HCT116 (cell line): Measurements from ENCODE around the gene ALDH2. TPM values are rescaled to one million over a fixed set of nuclear protein-coding genes. Genes with fewer than 3 reads are reported as not detected.
"Not testable (repeated sequence)": the region's sequence is repeated elsewhere in the genome, so short reads cannot be mapped to it uniquely, and the experiment has no call there.

Experiments used
- ATAC-seq: fragments of 200-7000 bp; cut with Tn5 transposase; 2 replicates; pipeline ENCODE4 v1.9.1; 2020; ENCODE audit warnings: mild to moderate bottlenecking, moderate library complexity
- BruUV-seq: library from RNA; stranded (reverse); fragments of 400-500 nt; replicated peaks from 2 replicates; lab custom pipeline; 2021; lab: Mats Ljungman, UMichigan
- CTCF ChIA-PET: fragments of 300-600 bp; sonication (Branson Sonifier 250); formaldehyde crosslinking; loops from one replicate; lab custom pipeline; 2021; ENCODE audit warnings: antibody characterized with exemption; lab: Charles Lee
- POLR2A ChIA-PET: fragments of 300-600, 350-600 bp; sonication (Branson Sonifier 250); formaldehyde crosslinking; loops from one replicate; lab custom pipeline; 2021; ENCODE audit warnings: antibody characterized with exemption; lab: Charles Lee
- RAD21 ChIA-PET, 2 experiments: fragments of 300-600 bp; sonication (Branson Sonifier 250); formaldehyde crosslinking; loops; one replicate each; lab custom pipeline; 2023; ENCODE audit warnings: low total read pairs in 2 of 2; ENCODE audit not compliant: uncharacterized antibody in 2 of 2, unreplicated experiment in 2 of 2, low non-redundant PET in 1 of 2; lab: Charles Lee
- DNase-seq: peaks from one replicate; pipeline ENCODE4 v3.0.0-alpha.2; 2010; ENCODE audit warnings: low read depth, low spot score
- H2AFZ ChIP-seq: fragments of 200-600 bp; shearing (Covaris generic), sonication (generic); 2 replicates; pipeline ENCODE4 v1.6.1; 2017; ENCODE audit warnings: low read depth, mixed run types, mixed read lengths, antibody characterized with exemption, low read length; ENCODE audit not compliant: poor library complexity, severe bottlenecking
- H3K27ac ChIP-seq: 2 replicates; pipeline ENCODE4 v1.5.1; 2012; ENCODE audit warnings: low read depth, low read length
- H3K27me3 ChIP-seq: fragments of 200-600 bp; sonication (generic); 2 replicates; pipeline ENCODE4 v1.6.1; 2016; ENCODE audit warnings: mixed run types, low read length, mixed read lengths; ENCODE audit not compliant: insufficient read depth
- H3K36me3 ChIP-seq, 2 experiments: fragments of 200-500 bp in 1 of 2; fragments of 200-600 bp in 1 of 2; sonication (Bioruptor generic) in 1 of 2; sonication (generic) in 1 of 2; 2 replicates each; pipeline versions ENCODE4 v1.5.1 to v1.6.1; 2014 to 2016; ENCODE audit warnings: low read length in 2 of 2, inconsistent platforms in 1 of 2, mixed read lengths in 1 of 2, mixed run types in 1 of 2; ENCODE audit not compliant: insufficient read depth in 2 of 2, control insufficient read depth in 1 of 2
- H3K4me1 ChIP-seq, 2 experiments: fragments of 200-600 bp in 1 of 2; sonication (generic) in 1 of 2; 2 replicates each; pipeline versions ENCODE4 v1.5.1 to v1.6.1; 2012 to 2017; ENCODE audit warnings: low read length in 2 of 2, inconsistent platforms in 1 of 2, mild to moderate bottlenecking in 1 of 2, mixed read lengths in 1 of 2, mixed run types in 1 of 2, moderate library complexity in 1 of 2; ENCODE audit not compliant: insufficient read depth in 2 of 2, control insufficient read depth in 1 of 2
- H3K4me2 ChIP-seq: fragments of 200-600 bp; sonication (generic); 2 replicates; pipeline ENCODE4 v1.6.1; 2017; ENCODE audit warnings: mixed run types, low read length, mixed read lengths
- H3K4me3 ChIP-seq, 2 experiments: fragments of 200-600 bp in 1 of 2; sonication (generic) in 1 of 2; replicated peaks in 1 of 2; 2 replicates each; pipeline ENCODE4 v1.5.1; 2011 to 2016; ENCODE audit warnings: low read length in 2 of 2, control low read depth in 1 of 2, low read depth in 1 of 2, mild to moderate bottlenecking in 1 of 2, mixed read lengths in 1 of 2, mixed run types in 1 of 2
- H3K79me2 ChIP-seq: fragments of 200-600 bp; sonication (generic); 2 replicates; pipeline ENCODE4 v1.6.1; 2017; ENCODE audit warnings: mild to moderate bottlenecking, mixed run types, low read length, moderate library complexity, mixed read lengths; ENCODE audit not compliant: insufficient read depth
- H3K9ac ChIP-seq: fragments of 200-600 bp; sonication (generic); 2 replicates; pipeline ENCODE4 v1.6.1; 2016; ENCODE audit warnings: low read length, mixed read lengths
- H3K9me2 ChIP-seq: fragments of 200-600 bp; sonication (generic), shearing (Covaris generic); 2 replicates; pipeline ENCODE4 v1.6.1; 2017; ENCODE audit warnings: mixed run types, mild to moderate bottlenecking, moderate library complexity; ENCODE audit not compliant: insufficient read depth
- H3K9me3 ChIP-seq, 2 experiments: fragments of 200-500 bp in 1 of 2; fragments of 200-600 bp in 1 of 2; sonication (Bioruptor generic) in 1 of 2; sonication (generic) in 1 of 2; 2 replicates each; pipeline ENCODE4 v1.6.1; 2014 to 2017; ENCODE audit warnings: low read length in 2 of 2, mixed read lengths in 2 of 2, inconsistent platforms in 1 of 2, low read depth in 1 of 2, mild to moderate bottlenecking in 1 of 2, mixed run types in 1 of 2, moderate library complexity in 1 of 2; ENCODE audit not compliant: control insufficient read depth in 1 of 2, insufficient read depth in 1 of 2
- H4K20me1 ChIP-seq: fragments of 200-600 bp; sonication (generic), shearing (Covaris generic); 2 replicates; pipeline ENCODE4 v1.6.1; 2017; ENCODE audit warnings: mixed run types, mild to moderate bottlenecking, moderate library complexity; ENCODE audit not compliant: insufficient read depth
- CBX3 ChIP-seq: IDR thresholded peaks from 2 replicates; pipeline ENCODE4 v1.6.1; 2012; ENCODE audit warnings: low read depth
- CEBPB ChIP-seq: IDR thresholded peaks from 2 replicates; pipeline ENCODE4 v1.6.1; 2012; ENCODE audit warnings: low read depth
- EGR1 ChIP-seq: IDR thresholded peaks from 2 replicates; pipeline ENCODE4 v1.6.1; 2012; ENCODE audit warnings: low read depth
- EZH2 ChIP-seq: fragments of 200-600 bp; sonication (generic); IDR thresholded peaks from 2 replicates; pipeline ENCODE4 v1.6.1; 2017; ENCODE audit warnings: antibody characterized with exemption, mixed run types
- FOSL1 ChIP-seq: IDR thresholded peaks from 2 replicates; pipeline ENCODE4 v1.6.1; 2012; ENCODE audit warnings: low read depth
- JUND ChIP-seq: IDR thresholded peaks from 2 replicates; pipeline ENCODE4 v1.6.1; 2012
- POLR2AphosphoS5 ChIP-seq: IDR thresholded peaks from 2 replicates; pipeline ENCODE4 v1.6.1; 2011; ENCODE audit warnings: mild to moderate bottlenecking, low read depth, low read length, moderate library complexity
- SIN3A ChIP-seq: IDR thresholded peaks from 2 replicates; pipeline ENCODE4 v1.6.1; 2012; ENCODE audit warnings: low read depth
- SP1 ChIP-seq: IDR thresholded peaks from 2 replicates; pipeline ENCODE4 v1.6.1; 2012; ENCODE audit warnings: low read depth
- SRF ChIP-seq: IDR thresholded peaks from 2 replicates; pipeline ENCODE4 v1.6.1; 2012; ENCODE audit warnings: low read depth
- YY1 ChIP-seq: IDR thresholded peaks from 2 replicates; pipeline ENCODE4 v1.6.1; 2011; ENCODE audit warnings: low read length, low read depth, moderate library complexity, mild to moderate bottlenecking; ENCODE audit not compliant: insufficient replicate concordance; ENCODE audit errors: extremely low read depth
- ZNF274 ChIP-seq: fragments of 200-500 bp; sonication (Bioruptor generic); IDR thresholded peaks from 2 replicates; pipeline ENCODE4 v1.6.1; 2014; ENCODE audit warnings: mild to moderate bottlenecking, low read depth, low read length, inconsistent platforms
- intact Hi-C: fragments of 100-400 bp; cut with micrococcal nuclease; formaldehyde crosslinking; loops from 2 replicates; pipeline ENCODE4 v1.10.0; 2022
- total RNA-seq: library from RNA; stranded (reverse); gene quantifications from one replicate; pipeline ENCODE4 v1.2.1, GENCODE V29; 2021; ENCODE audit not compliant: unreplicated experiment
- TF ChIP-seq, protein P1 (sequence below): IDR thresholded peaks from 2 replicates; pipeline ENCODE4 v1.6.1; 2012
- TF ChIP-seq, protein P2 (sequence below): IDR thresholded peaks from 2 replicates; pipeline ENCODE4 v1.6.1; 2012
- TF ChIP-seq, protein P3 (sequence below): IDR thresholded peaks from 2 replicates; pipeline ENCODE4 v1.6.1; 2012; ENCODE audit warnings: low read depth

ALDH2 gene
- total RNA-seq, 1 experiment from 2014 or later, result 32.9 TPM

DNA sequence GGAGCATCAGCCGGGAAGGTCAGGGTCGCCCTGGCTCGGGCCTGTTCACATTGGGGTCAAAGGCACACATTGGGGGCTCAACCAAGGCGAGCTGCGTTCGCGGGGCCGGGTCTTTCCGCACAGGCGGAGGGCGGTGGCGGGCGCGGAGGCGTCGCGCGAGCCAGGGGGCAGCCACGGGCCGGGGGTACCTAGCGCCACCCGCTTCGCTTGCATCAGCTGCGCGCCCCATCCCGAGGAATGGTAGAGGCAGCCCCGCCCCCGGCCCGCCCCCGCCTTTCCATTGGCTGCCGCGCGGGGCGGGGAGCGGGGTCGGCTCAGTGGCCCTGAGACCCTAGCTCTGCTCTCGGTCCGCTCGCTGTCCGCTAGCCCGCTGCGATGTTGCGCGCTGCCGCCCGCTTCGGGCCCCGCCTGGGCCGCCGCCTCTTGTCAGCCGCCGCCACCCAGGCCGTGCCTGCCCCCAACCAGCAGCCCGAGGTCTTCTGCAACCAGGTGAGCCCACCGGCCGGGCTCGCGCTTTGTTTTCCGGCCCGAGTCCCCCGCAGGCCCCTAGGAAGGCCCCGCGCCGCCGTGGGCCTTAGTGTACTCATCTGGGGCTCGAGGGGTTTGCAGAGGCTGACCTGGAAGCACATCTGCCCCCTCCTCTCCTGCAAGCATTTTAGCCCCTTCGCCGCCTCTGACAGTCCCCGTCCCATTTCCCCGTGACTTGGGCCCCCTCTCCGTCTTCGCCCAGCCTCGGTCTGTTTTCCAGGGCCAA lies at the start of gene ALDH2 (continued):
- TF ChIP-seq CBX3 (no peak), SP1 (peak; percentile 57), EZH2 (no peak), YY1 (peak; percentile 24)
- TF ChIP-seq, protein P1, sequence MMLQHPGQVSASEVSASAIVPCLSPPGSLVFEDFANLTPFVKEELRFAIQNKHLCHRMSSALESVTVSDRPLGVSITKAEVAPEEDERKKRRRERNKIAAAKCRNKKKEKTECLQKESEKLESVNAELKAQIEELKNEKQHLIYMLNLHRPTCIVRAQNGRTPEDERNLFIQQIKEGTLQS, result no peak

DNA sequence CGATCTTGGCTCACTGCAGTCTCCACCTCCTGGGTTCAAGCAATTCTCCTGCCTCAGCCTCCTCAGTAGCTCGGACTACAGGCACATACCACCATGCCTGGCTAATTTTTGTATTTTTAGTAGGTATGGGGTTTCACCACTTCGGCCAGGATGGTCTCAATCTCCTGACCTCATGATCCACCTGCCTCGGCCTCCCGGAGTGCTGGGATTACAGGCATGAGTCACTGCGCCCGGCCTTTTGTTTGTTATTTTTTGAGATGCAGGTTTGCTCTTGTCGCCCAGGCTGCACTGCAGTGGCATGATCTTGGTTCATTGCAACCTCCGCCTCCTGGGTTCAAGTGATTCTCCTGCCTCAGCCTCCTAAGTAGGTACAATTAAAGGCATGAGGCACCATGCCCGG lies 47.4 kb upstream of the ALDH2 start:
- H3K9ac ChIP-seq, H3K4me3 ChIP-seq, H3K9me3 ChIP-seq, H3K27ac ChIP-seq, BruUV-seq, ATAC-seq, H3K79me2 ChIP-seq, H3K4me2 ChIP-seq, intact Hi-C loops, H3K27me3 ChIP-seq, H2AFZ ChIP-seq, DNase-seq, POLR2A ChIA-PET, H3K4me1 ChIP-seq, RAD21 ChIA-PET, CTCF ChIA-PET, H3K9me2 ChIP-seq, H4K20me1 ChIP-seq: not testable (repeated sequence)
- peaks cover 8 to 17% of the 10 kb centered on the region in 2 experiments; a peak in 3 of 4 replicates for H3K36me3 ChIP-seq

DNA sequence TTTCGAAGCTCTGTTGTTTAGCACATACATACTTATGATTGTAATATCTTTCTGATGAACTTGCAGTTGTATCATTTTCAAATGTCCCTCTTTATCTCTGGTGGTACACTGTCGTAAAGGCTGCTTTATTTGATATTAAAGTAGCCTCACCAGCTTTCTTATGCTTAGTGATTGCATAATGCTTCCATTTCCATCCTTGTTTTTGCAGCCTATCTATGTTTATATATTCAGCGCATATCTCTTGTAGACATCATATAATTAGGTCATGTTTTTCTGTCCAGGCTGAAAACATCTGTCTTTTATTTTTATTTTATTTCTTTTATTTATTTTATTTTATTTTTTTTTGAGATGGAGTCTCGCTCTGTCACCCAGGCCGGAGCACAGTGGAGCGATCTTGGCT lies 46.3 kb upstream of the ALDH2 start:
- Histone ChIP-seq H3K4me2 (no peak overlapping the region), H3K9me3 (no peaks in the 10 kb centered on the region), H3K36me3 (peaks cover 8 to 16% of the 10 kb centered on the region in 2 experiments; a peak in 3 of 4 replicates), H3K4me3 (no peak overlapping the region), H3K9me2 (no peaks in the 10 kb centered on the region), H3K79me2 (no peaks in the 10 kb centered on the region), H3K9ac (no peak overlapping the region), H3K27ac (no peak overlapping the region), H2AFZ (no peak overlapping the region), H4K20me1 (no peaks in the 10 kb centered on the region), H3K27me3 (no peaks in the 10 kb centered on the region), H3K4me1 (no peaks in the 10 kb centered on the region)
- no peak for TF ChIP-seq POLR2AphosphoS5
- no peak for TF ChIP-seq CEBPB
- TF ChIP-seq, protein P2, sequence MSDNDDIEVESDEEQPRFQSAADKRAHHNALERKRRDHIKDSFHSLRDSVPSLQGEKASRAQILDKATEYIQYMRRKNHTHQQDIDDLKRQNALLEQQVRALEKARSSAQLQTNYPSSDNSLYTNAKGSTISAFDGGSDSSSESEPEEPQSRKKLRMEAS, result no peak
- TF ChIP-seq, protein P3, sequence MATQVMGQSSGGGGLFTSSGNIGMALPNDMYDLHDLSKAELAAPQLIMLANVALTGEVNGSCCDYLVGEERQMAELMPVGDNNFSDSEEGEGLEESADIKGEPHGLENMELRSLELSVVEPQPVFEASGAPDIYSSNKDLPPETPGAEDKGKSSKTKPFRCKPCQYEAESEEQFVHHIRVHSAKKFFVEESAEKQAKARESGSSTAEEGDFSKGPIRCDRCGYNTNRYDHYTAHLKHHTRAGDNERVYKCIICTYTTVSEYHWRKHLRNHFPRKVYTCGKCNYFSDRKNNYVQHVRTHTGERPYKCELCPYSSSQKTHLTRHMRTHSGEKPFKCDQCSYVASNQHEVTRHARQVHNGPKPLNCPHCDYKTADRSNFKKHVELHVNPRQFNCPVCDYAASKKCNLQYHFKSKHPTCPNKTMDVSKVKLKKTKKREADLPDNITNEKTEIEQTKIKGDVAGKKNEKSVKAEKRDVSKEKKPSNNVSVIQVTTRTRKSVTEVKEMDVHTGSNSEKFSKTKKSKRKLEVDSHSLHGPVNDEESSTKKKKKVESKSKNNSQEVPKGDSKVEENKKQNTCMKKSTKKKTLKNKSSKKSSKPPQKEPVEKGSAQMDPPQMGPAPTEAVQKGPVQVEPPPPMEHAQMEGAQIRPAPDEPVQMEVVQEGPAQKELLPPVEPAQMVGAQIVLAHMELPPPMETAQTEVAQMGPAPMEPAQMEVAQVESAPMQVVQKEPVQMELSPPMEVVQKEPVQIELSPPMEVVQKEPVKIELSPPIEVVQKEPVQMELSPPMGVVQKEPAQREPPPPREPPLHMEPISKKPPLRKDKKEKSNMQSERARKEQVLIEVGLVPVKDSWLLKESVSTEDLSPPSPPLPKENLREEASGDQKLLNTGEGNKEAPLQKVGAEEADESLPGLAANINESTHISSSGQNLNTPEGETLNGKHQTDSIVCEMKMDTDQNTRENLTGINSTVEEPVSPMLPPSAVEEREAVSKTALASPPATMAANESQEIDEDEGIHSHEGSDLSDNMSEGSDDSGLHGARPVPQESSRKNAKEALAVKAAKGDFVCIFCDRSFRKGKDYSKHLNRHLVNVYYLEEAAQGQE, result no peak
- TF ChIP-seq JUND, result no peak
- TF ChIP-seq CBX3, result no peak
- TF ChIP-seq FOSL1, result no peak
- no peak for TF ChIP-seq SRF
- TF ChIP-seq EGR1, result no peak
- TF ChIP-seq ZNF274, result no peak
- TF ChIP-seq, protein P1, result no peak
- TF ChIP-seq SIN3A, result no peak
- RAD21 ChIA-PET, result interaction anchor here in 1 of 2 experiments (0.6 kb wide), 1 partner anchor 11 kb away, joined by 3 read pairs; no protein-coding TSS in a partner anchor
- intact Hi-C loops, result no loop called here
- no peak for ATAC-seq
- BruUV-seq, result no TSS peak
- CTCF ChIA-PET, result no interaction called here
- DNase-seq, result no peak
- POLR2A ChIA-PET, result no interaction called here
